ENCODE data around the gene RAB30. TPM values are rescaled to one million over a fixed set of nuclear protein-coding genes. Genes with fewer than 3 reads are reported as not detected.

Gene RAB30
- polyA plus RNA-seq, 4 donors = 3.2 to 15.9 (median 8.9) TPM

- H3K4me3 ChIP-seq (ENCODE audit: low read depth in 1 of 3, low read length in 3 of 3) = no peak overlapping the region
- DNase-seq (no peak), FAIRE-seq (no peak)
- WGBS, 3 donors = 97 to 99% (median 99%) methylated on average over 9 to 10 of the region's 10 CpGs
- no peaks in the 10 kb centered on the region for H3K36me3 ChIP-seq (ENCODE audit: control insufficient read depth in 3 of 3, insufficient read depth in 2 of 3, low read depth in 1 of 3, low read length in 3 of 3)
- H3K27ac ChIP-seq (ENCODE audit: low read depth in 1 of 3, low read length in 2 of 3) = no peak overlapping the region
- H3K4me1 ChIP-seq (ENCODE audit: control insufficient read depth in 3 of 3, insufficient read depth in 2 of 3, low read depth in 1 of 3, low read length in 2 of 3) = no peaks in the 10 kb centered on the region
- H3K9me3 ChIP-seq (ENCODE audit: control insufficient read depth in 2 of 2, insufficient read depth in 1 of 2, low read depth in 1 of 2, low read length in 1 of 2) = no peaks in the 10 kb centered on the region
- no peaks in the 10 kb centered on the region for H3K27me3 ChIP-seq (ENCODE audit: control insufficient read depth in 3 of 3, insufficient read depth in 3 of 3, low read length in 3 of 3)
Observed at GRCh38 chr11:82929121-82929520, 142.6 kb downstream of the RAB30 start.

GRCh38 chr11:82927264-82927880, 144.3 kb downstream of the RAB30 start:
- Histone ChIP-seq H3K27me3 (ENCODE audit: control insufficient read depth in 3 of 3, insufficient read depth in 3 of 3, low read length in 3 of 3) (no peaks in the 10 kb centered on the region), H3K36me3 (ENCODE audit: control insufficient read depth in 3 of 3, insufficient read depth in 2 of 3, low read depth in 1 of 3, low read length in 3 of 3) (no peaks in the 10 kb centered on the region), H3K27ac (ENCODE audit: low read depth in 1 of 3, low read length in 2 of 3) (no peak overlapping the region), H3K9me3 (ENCODE audit: control insufficient read depth in 2 of 2, insufficient read depth in 1 of 2, low read depth in 1 of 2, low read length in 1 of 2) (no peaks in the 10 kb centered on the region), H3K4me1 (ENCODE audit: control insufficient read depth in 3 of 3, insufficient read depth in 2 of 3, low read depth in 1 of 3, low read length in 2 of 3) (no peaks in the 10 kb centered on the region), H3K4me3 (ENCODE audit: low read depth in 1 of 3, low read length in 3 of 3) (no peak overlapping the region)
- FAIRE-seq = no peak
- peak; percentile 66 to 77 for DNase-seq

- no peak for FAIRE-seq
- Histone ChIP-seq H3K4me1 (ENCODE audit: control insufficient read depth in 3 of 3, insufficient read depth in 2 of 3, low read depth in 1 of 3, low read length in 2 of 3) (no peaks in the 10 kb centered on the region), H3K9me3 (ENCODE audit: control insufficient read depth in 2 of 2, insufficient read depth in 1 of 2, low read depth in 1 of 2, low read length in 1 of 2) (no peaks in the 10 kb centered on the region), H3K4me3 (ENCODE audit: low read depth in 1 of 3, low read length in 3 of 3) (no peak overlapping the region), H3K36me3 (ENCODE audit: control insufficient read depth in 3 of 3, insufficient read depth in 2 of 3, low read depth in 1 of 3, low read length in 3 of 3) (no peaks in the 10 kb centered on the region), H3K27me3 (ENCODE audit: control insufficient read depth in 3 of 3, insufficient read depth in 3 of 3, low read length in 3 of 3) (no peaks in the 10 kb centered on the region), H3K27ac (ENCODE audit: low read depth in 1 of 3, low read length in 2 of 3) (no peak overlapping the region)
- no peak for DNase-seq
- WGBS, 3 donors = 90 to 94% (median 91%) methylated on average over 5 of the region's 5 CpGs
Observed at GRCh38 chr11:82924522-82925224, 147.0 kb downstream of the RAB30 start.

Other genes starting within 250 kb of the RAB30 start
- gene PRCP, start 171.5 kb downstream of the RAB30 start, polyA plus RNA-seq = 10 to 100 TPM in 2 of 4 donors, 1 to 10 TPM in 2; 6.7 to 76.2 (median 21.0) TPM
- 1 to 10 TPM in 2 of 4 donors, under 1 TPM in 1, not detected in 1; 0.45 to 2.6 (median 2.1) TPM for gene DDIAS, start 170.2 kb downstream of the RAB30 start, polyA plus RNA-seq
- 10 to 100 TPM; 13.8 to 65.0 (median 21.1) TPM for gene PCF11, start 85.2 kb upstream of the RAB30 start, polyA plus RNA-seq
- gene ANKRD42, start 121.8 kb upstream of the RAB30 start, polyA plus RNA-seq = 1 to 10 TPM; 4.3 to 9.1 (median 5.2) TPM
- 10 to 100 TPM; 35.5 to 60.4 (median 45.2) TPM for gene CCDC90B, start 214.5 kb upstream of the RAB30 start, polyA plus RNA-seq